Occipital lobe (tissue), 2 donors: Measurements from ENCODE around the gene CCT8L2. TPM values are rescaled to one million over a fixed set of nuclear protein-coding genes. Genes with fewer than 3 reads are reported as not detected.
"Not testable (repeated sequence)": the region's sequence is repeated elsewhere in the genome, so short reads cannot be mapped to it uniquely, and the experiment has no call there.

Source experiments
- DNase-seq: peaks from one replicate; lab custom pipeline; 2025; lab: John Stamatoyannopoulos, UW
- total RNA-seq: library from RNA; depleted of rRNA; stranded (reverse); fragments of >200 nt; gene quantifications from one replicate; pipeline ENCODE4 v1.2.3, GENCODE V29; 2014

CCT8L2 gene
- total RNA-seq, 1 donor from 2014 or later: not detected

DNA sequence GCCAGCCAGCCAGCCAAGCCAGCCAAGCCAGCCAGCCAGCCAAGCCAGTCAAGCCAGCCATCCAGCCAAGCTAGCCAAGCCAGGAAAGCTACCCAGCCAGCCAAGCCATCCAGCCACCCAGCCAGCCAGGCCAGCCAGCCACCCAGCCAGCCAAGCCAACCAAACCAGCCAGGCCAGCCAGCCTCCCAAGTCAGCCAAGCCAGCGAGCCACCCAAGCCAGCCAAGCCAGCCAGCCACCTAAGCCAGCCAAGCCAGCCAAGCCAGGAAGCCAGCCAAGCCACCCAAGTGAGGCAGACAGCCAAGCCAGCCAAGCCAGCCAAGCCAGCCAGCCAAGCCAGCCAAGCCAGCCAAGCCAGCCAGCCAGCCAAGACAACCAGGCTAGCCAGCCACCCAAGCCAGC lies 32.6 kb downstream of the CCT8L2 start:
- DNase-seq: not testable (repeated sequence)

DNA sequence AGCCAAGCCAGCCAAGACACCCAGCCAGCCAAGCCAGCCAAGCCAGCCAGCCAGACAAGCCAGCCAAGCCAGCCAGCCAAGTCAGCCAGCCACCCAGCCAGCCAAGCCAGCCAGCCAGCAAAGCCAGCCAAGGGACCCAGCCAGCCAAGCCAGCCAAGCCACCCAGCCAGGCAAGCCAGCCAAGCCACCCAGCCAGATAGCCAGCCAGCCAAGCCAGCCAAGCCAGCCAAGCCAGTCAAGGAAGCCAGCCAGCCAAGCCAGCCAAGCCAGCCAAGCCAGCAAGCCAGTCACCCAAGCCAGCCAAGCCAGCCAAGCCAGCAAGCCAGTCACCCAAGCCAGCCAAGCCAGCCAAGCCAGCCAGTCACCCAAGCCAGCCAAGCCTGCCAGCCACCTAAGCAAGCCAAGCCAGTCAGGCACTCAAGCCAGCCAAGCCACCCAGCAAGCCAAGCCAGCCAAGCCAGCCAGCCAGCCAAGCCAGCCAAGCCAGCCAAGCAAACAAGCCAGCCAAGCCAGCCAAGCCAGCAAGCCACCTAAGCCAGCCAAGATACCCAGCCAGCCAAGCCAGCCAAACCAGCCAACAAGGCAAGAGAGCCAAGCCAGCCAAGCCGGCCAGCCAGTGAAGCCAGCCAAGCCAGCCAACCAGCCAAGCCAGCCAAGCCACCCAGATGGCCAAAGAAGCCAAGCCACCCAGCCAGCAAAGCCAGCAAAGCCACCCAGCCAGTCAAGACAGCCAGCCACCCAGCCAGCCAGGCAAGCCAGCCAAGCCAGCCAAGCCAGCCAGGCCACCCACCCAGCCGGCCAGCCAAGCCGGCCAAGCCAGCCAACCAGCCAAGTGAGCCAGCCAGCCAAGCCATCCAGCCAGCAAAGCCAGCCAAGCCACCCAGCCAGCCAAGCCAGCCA lies 33.3 kb downstream of the CCT8L2 start:
- no peak for DNase-seq

DNA sequence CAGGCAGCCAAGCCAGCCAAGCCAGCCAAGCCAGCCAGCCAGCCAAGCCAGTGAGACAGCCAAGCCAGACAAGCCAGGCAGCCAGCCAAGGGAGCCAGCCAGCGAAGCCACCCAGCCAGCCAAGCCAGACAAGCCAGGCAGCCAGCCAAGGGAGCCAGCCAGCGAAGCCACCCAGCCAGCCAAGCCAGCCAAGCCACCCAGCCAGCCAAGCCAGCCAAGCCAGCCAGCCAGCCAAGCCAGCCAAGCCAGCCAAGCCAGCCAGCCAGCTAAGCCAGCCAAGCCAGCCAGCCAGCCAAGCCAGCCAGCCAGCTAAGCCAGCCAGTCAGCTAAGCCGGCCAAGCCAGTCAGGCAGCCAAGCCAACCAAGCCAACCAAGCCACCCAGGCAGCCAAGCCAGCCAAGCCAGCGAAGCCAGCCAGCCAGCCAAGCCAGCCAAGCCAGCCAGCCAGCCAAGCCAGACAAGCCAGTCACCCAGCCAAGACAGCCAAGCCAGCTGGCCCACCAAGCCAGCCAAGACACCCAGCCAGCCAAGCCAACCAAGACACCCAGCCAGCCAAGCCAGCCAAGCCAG lies 34.1 kb downstream of the CCT8L2 start:
- not testable (repeated sequence) for DNase-seq

DNA sequence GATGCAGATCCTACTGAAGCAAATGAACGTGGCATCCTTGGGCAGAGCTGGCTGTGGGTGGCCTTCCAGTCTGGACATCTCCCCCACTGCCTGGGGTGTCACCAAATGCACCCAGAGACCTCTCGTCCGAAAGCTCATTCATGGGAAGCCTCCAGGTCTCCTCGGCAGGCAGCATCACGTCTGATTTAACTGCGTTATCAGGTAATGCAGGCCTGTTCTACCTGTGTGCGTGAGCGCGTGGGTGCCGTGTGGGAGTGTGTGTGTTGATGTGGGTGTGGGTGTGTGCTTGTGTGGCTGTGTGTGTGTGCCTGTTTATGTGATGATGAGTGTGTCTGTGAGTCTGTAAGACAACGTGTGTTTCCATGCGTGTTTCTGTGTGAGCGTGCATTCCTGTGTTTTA lies 35.1 kb downstream of the CCT8L2 start:
- DNase-seq: not testable (repeated sequence)

DNA sequence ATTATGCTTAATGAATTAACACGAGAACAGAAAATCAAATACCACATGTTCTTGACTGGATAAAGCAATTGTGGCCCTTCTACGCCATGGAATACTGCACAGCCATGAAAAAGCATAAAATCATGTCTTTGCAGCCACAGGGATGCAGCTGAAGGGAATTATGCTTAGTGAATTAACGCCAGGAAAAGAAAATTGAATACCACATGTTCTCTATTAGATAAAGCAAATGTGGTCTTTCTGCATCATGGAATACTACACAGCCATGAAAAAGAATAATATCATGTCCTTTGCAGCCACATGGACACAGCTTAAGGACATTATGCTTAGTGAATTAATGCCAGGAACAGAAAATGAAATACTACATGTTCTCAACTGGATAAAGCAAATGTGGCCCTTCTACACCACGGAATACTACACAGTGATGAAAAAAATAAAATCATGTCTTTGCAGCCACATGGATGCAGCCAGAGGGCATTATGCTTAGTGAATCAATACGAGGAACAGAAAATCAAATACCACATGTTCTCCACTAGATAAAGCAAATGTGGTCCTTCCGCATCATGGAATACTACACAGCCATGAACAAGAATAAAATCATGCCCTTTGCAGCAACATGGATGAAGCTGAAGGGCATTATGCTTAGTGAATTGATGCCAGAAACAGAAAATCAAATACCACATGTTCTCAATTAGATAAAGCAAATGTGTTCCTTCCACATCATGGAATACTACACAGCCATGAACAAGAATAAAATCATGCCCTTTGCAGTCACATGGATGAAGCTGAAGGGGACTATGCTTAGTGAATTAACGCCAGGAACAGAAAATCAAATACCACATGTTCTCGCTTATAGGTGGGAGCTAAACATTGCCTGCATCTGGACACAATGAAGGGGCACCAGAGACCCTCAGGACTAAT lies 37.3 kb downstream of the CCT8L2 start:
- DNase-seq: not testable (repeated sequence)

DNA sequence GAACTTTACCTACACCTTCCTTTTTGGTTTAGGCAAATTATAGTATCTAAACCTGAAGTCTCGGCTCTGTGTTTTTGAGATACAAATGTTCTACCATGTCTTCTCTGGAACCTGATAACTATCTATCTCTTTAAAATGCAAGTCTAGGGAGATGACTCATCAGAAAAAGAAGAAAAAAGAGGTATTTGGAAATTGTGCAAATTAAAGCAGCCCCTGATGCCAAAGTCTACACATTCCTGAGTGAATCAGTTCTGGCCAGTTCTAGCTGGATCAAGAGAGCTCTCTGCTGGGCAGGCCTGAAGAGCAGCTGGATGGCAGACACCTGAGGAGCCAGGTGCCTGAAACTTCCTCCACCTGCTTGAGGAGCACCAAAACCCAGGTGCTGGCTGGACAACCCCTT lies 49.3 kb downstream of the CCT8L2 start:
- DNase-seq: not testable (repeated sequence)

Other genes starting within 250 kb of the CCT8L2 start
- gene XKR3, start 232.6 kb upstream of the CCT8L2 start, total RNA-seq: not detected